T-cell (primary cell): ENCODE data around the gene BAG5. TPM values are rescaled to one million over a fixed set of nuclear protein-coding genes. Genes with fewer than 3 reads are reported as not detected.

Experiments used
- ATAC-seq, 4 experiments: fragments of 200-7000 bp in 3 of 4; fragments of 150-1000 bp in 1 of 4; cut with Tn5 transposase; replicated peaks in 1 of 4; 1 replicate in 3 of 4; 2 replicates in 1 of 4; pipeline ENCODE4 v1.10.0; 2021; ENCODE audit warnings: moderate library complexity in 3 of 4, mild to moderate bottlenecking in 2 of 4, moderate number of reproducible peaks in 1 of 4
- CTCF ChIA-PET, 2 donors: fragments of 300-600 bp; sonication (Branson Sonifier 250); formaldehyde crosslinking; loops; one replicate each; lab custom pipeline; 2022; ENCODE audit warnings: antibody characterized with exemption in 2 of 2; lab: Charles Lee
- POLR2A ChIA-PET, 2 donors: fragments of 300-600 bp; sonication (Branson Sonifier 250); formaldehyde crosslinking; loops; one replicate each; lab custom pipeline; 2022; ENCODE audit warnings: antibody characterized with exemption in 2 of 2; lab: Charles Lee
- DNase-seq, 35 experiments: peaks; one replicate each; pipeline versions ENCODE4 v3.0.0 to v3.0.0-alpha.2; 2013 to 2023
- H3K27ac ChIP-seq: one replicate; pipeline ENCODE4 v1.5.1; 2013; ENCODE audit warnings: low read length
- H3K27me3 ChIP-seq, 2 experiments: replicated peaks in 1 of 2; 1 replicate in 1 of 2; 2 replicates in 1 of 2; pipeline versions ENCODE4 v1.6.1 to v1.7.0; 2013; ENCODE audit warnings: low read length in 1 of 2, mixed read lengths in 1 of 2; ENCODE audit not compliant: control insufficient read depth in 2 of 2, insufficient read depth in 2 of 2; ENCODE audit errors: extremely low read depth in 1 of 2
- H3K36me3 ChIP-seq, 2 donors: 1 replicate in 1 of 2; 2 replicates in 1 of 2; pipeline versions ENCODE4 v1.6.1 to v1.7.0; 2013; ENCODE audit warnings: low read length in 1 of 2; ENCODE audit not compliant: control insufficient read depth in 2 of 2, insufficient read depth in 1 of 2; ENCODE audit errors: extremely low read depth in 1 of 2
- H3K4me1 ChIP-seq, 2 experiments: 1 replicate in 1 of 2; 2 replicates in 1 of 2; pipeline versions ENCODE4 v1.6.1 to v1.7.0; 2013; ENCODE audit warnings: low read length in 2 of 2, mixed read lengths in 1 of 2; ENCODE audit not compliant: insufficient read depth in 2 of 2, control insufficient read depth in 1 of 2; ENCODE audit errors: extremely low read depth in 1 of 2
- H3K4me3 ChIP-seq, 2 donors: 1 replicate in 1 of 2; 2 replicates in 1 of 2; pipeline versions ENCODE4 v1.5.1 to v1.7.0; 2013; ENCODE audit warnings: mild to moderate bottlenecking in 2 of 2, low read length in 1 of 2, moderate library complexity in 1 of 2; ENCODE audit not compliant: control insufficient read depth in 1 of 2; ENCODE audit errors: extremely low read depth in 1 of 2
- H3K9me3 ChIP-seq: 2 replicates; pipeline ENCODE4 v1.7.0; 2013
- H3K27ac Mint-ChIP-seq, 2 donors: one replicate each; pipeline ENCODE4 v1.8.0; 2020 to 2021; ENCODE audit warnings: mild to moderate bottlenecking in 2 of 2, mixed read lengths in 2 of 2
- H3K27me3 Mint-ChIP-seq, 2 donors: one replicate each; pipeline ENCODE4 v1.8.0; 2021 to 2022; ENCODE audit warnings: mixed read lengths in 2 of 2
- H3K36me3 Mint-ChIP-seq: one replicate; pipeline ENCODE4 v1.8.0; 2021; ENCODE audit warnings: mixed read lengths
- H3K4me1 Mint-ChIP-seq, 3 donors: one replicate each; pipeline ENCODE4 v1.8.0; 2020 to 2022; ENCODE audit warnings: mixed read lengths in 3 of 3, mild to moderate bottlenecking in 1 of 3
- H3K4me3 Mint-ChIP-seq, 3 donors: one replicate each; pipeline ENCODE4 v1.8.0; 2020 to 2022; ENCODE audit warnings: mild to moderate bottlenecking in 3 of 3, mixed read lengths in 3 of 3, moderate library complexity in 3 of 3
- H3K9me3 Mint-ChIP-seq, 3 donors: one replicate each; pipeline ENCODE4 v1.8.0; 2020 to 2022; ENCODE audit warnings: mixed read lengths in 3 of 3
- WGBS: methylation state at CpG from one replicate; pipeline ENCODE4 v1.1.5; 2013; ENCODE audit warnings: missing lambda C conversion rate; ENCODE audit not compliant: insufficient coverage; 5-methylcytosine and 5-hydroxymethylcytosine counted together
- total RNA-seq, 35 experiments: library from RNA in 6 of 35; stranded (reverse) in 6 of 35; fragments of 120-200 nt in 1 of 35; gene quantifications; one replicate each; pipeline versions ENCODE4 v1.2.1 to v1.2.4 and lab custom pipeline; 2013 to 2026

The BAG5 gene
- total RNA-seq, 5 donors from 2014 or later (not counting 1 experiment from before 2014, with no cell fraction given), result 28.2 to 36.3 (median 31.1) TPM

DNA sequence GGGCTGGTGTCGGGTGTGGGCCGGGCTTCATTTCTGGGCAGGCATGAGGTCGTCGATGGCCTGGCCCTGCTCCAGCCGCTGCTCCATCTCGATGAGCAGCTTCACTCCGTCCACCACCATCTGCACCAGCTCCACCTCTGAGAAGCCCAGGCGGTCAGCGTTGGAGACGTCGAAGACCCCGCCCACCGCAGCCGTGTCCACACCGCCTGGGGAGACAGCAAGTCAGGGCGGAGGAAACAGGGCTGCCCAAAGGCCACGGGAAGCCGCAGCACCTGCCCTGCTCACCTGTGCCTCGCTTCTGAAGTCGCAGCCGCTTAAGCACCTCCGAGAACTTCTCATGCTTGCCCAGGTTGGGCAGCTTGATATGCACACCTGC is 42.6 kb downstream of the BAG5 start:
- DNase-seq (no peak), ATAC-seq (no peak)
- Histone ChIP-seq H3K27me3 (peaks cover 3 to 58% of the 10 kb centered on the region in 2 experiments), H3K9me3 (no peaks in the 10 kb centered on the region), H3K36me3 (no peaks in the 10 kb centered on the region), H3K27ac (no peak overlapping the region), H3K4me3 (peak overlapping the region in 1 of 2 donors; percentile 15), H3K4me1 (peaks cover 2 to 45% of the 10 kb centered on the region in 2 experiments)
- peak overlapping the region; percentile 55 to 66 (median 63) for H3K4me3 Mint-ChIP-seq
- 91% methylated on average over 18 of the region's 22 CpGs for WGBS
- no peaks in the 10 kb centered on the region for H3K36me3 Mint-ChIP-seq
- H3K4me1 Mint-ChIP-seq, result peaks cover 8 to 12% (median 10%) of the 10 kb centered on the region in 3 donors
- CTCF ChIA-PET, result interaction anchor here (0.6 to 1.1 kb wide), 3 partner anchors 11 to 44 kb away, joined by 3 to 4 read pairs (median 3); no protein-coding TSS in a partner anchor
- H3K27ac Mint-ChIP-seq, result no peak overlapping the region
- peaks cover 6 to 12% of the 10 kb centered on the region in 2 donors for H3K27me3 Mint-ChIP-seq
- POLR2A ChIA-PET, result no interaction called here
- no peaks in the 10 kb centered on the region for H3K9me3 Mint-ChIP-seq

DNA sequence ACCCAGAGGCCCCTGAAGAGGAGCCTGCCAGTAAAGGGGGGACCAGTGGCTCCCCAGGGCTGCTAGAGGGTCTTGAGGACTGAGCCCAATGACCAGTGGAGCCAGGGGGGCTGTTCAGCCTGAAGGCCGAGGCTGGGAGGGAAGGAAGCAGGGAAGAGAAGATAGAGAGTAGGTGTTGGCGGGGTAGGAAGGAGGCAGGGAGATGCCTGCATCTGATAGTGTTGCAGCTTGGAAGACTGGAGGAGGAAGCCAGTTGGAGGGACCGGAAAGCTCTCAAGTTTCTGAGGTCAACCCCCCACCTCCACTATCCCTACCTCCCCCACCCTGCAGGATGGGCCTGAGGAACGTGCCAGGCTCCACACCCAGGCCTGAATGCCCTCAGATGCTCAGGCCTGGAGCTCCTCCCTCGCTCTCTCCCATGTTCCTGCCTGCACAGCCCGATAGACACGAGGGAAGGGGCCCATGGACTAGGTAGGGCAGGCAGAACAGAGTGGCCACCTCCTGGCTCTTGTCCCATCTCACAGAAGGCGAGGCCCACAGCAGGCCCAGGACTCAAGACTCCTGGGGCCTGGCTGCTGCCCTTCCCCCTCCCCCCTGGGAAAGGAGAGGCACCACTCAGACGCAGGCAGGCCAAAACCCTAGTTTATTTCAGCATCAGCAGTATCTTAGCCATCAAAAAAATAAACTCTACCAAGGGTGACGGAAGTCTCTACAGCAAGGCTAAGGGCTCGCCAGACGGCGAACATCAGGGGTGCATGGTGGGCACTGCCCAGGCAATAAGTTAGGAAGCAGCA is 43.2 kb downstream of the BAG5 start:
- DNase-seq (no peak), ATAC-seq (no peak)
- POLR2A ChIA-PET, result no interaction called here
- H3K4me3 ChIP-seq, result no peak overlapping the region
- Mint-ChIP-seq H3K27ac (no peak overlapping the region), H3K36me3 (no peaks in the 10 kb centered on the region), H3K27me3 (peaks cover 6 to 12% of the 10 kb centered on the region in 2 donors), H3K4me3 (peak overlapping the region; percentile 55 to 66 (median 63)), H3K9me3 (no peaks in the 10 kb centered on the region), H3K4me1 (peaks cover 10 to 17% (median 11%) of the 10 kb centered on the region in 3 donors)
- no peaks in the 10 kb centered on the region for H3K9me3 ChIP-seq
- H3K4me1 ChIP-seq, result peaks cover 2 to 45% of the 10 kb centered on the region in 2 experiments
- WGBS, result 46% methylated on average over 10 of the region's 13 CpGs
- CTCF ChIA-PET, result interaction anchor here (0.5 to 1.7 kb wide), 5 partner anchors 10 to 60 kb away, joined by 3 to 5 read pairs (median 4); no protein-coding TSS in a partner anchor
- no peaks in the 10 kb centered on the region for H3K36me3 ChIP-seq
- H3K27ac ChIP-seq, result no peak overlapping the region
- peaks cover 3 to 55% of the 10 kb centered on the region in 2 experiments for H3K27me3 ChIP-seq

DNA sequence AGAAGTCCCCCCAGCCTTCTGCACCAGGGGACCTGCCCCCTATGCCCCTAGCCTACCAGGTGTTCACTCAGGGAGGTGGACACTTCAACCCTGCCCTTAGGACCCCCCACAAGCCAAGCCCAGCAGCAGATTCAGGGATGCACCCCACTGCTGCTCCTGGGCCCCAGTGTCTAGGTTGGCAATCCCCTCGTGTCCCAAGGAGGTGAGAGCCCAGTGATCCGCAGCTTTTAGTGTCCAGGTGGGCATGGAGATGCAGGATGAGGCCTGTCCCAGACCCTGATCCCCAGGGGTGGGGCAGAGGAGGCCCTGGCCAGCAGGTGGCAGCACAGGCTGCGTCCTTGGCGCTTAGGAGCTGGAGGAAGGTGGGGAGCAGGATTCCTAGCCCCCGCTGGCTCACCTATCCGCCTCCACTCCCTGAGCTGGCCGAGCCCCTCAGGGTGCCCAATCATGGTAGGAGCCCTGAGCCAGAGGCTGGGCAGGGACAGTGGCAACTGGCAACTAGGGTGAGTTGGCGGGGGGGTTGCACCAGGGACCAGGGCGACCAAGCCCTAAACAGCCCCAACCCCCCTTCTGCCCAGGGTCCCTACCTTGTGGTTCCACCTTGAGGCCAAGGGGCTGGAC is 43.9 kb downstream of the BAG5 start:
- H3K9me3 ChIP-seq, result no peaks in the 10 kb centered on the region
- ATAC-seq (peak in 3 of 4 experiments; percentile 25 to 43 (median 36)), DNase-seq (peak in 29 of 35 experiments; percentile 20 to 75 (median 50))
- ChIA-PET POLR2A (no interaction called here), CTCF (interaction anchor here (0.5 to 1.7 kb wide), 4 partner anchors 25 to 59 kb away, joined by 3 to 5 read pairs (median 4); no protein-coding TSS in a partner anchor)
- Mint-ChIP-seq H3K27me3 (peaks cover under 1 to 9% of the 10 kb centered on the region in 2 donors), H3K27ac (no peak overlapping the region), H3K36me3 (no peaks in the 10 kb centered on the region), H3K4me3 (peak overlapping the region in 1 of 3 donors; percentile 63), H3K4me1 (peaks cover 10 to 17% (median 11%) of the 10 kb centered on the region in 3 donors), H3K9me3 (no peaks in the 10 kb centered on the region)
- H3K4me1 ChIP-seq, result peaks cover 2 to 45% of the 10 kb centered on the region in 2 experiments
- WGBS, result 48% methylated on average over 7 of the region's 9 CpGs
- H3K36me3 ChIP-seq, result no peaks in the 10 kb centered on the region
- no peak overlapping the region for H3K27ac ChIP-seq
- H3K4me3 ChIP-seq, result no peak overlapping the region
- peaks cover under 1 to 48% of the 10 kb centered on the region in 2 experiments for H3K27me3 ChIP-seq

DNA sequence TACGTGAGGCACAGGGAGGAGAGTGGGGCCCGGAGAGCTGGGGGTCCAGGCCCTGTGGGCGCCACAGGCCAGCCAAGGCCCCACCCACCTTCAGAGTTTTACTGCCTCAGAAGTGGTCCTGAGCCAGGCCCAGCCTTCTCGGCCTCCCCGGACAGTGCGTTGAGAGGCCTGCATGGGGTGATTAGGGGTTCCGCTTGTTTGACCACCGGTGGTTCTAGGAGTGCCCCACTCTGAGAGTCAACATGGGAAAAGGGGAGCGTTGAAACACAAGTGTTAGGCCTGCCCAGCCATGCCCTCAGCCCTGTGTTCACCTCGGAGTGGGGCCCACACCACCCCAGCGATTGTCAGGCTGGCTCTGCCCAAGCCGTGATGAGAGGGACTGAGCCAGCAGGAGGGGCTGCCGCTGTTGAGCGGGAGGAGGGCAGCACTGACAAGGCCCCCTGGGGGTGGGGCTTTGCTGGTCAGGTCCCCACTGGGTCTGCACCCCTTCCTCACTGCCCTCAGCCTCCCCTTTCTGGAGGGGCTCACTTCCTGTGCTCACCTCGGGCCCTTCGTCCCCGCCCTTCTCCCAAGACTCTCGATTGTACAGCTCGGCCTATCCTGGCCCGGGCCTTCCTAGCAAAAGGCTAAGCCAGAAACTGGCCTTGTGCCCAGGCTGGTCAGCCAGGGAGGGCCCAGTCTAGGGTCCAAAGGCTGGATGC is 44.6 kb downstream of the BAG5 start:
- Histone ChIP-seq H3K36me3 (no peaks in the 10 kb centered on the region), H3K9me3 (no peaks in the 10 kb centered on the region), H3K4me1 (peaks cover 2 to 40% of the 10 kb centered on the region in 2 experiments), H3K27ac (no peak overlapping the region), H3K27me3 (peaks cover 0 to 42% of the 10 kb centered on the region in 2 experiments), H3K4me3 (no peak overlapping the region)
- CTCF ChIA-PET, result interaction anchor here in 1 of 2 donors (1.2 to 1.7 kb wide), 2 partner anchors 25 to 41 kb away, joined by 4 to 5 read pairs; no protein-coding TSS in a partner anchor
- no peak overlapping the region for H3K27ac Mint-ChIP-seq
- no peaks in the 10 kb centered on the region for H3K36me3 Mint-ChIP-seq
- H3K4me3 Mint-ChIP-seq, result no peak overlapping the region
- H3K9me3 Mint-ChIP-seq, result no peaks in the 10 kb centered on the region
- ATAC-seq, result no peak
- WGBS, result 73% methylated on average over 17 of the region's 20 CpGs
- peaks cover 0 to 7% of the 10 kb centered on the region in 2 donors for H3K27me3 Mint-ChIP-seq
- H3K4me1 Mint-ChIP-seq, result peaks cover 10 to 17% (median 10%) of the 10 kb centered on the region in 3 donors
- POLR2A ChIA-PET, result no interaction called here
- no peak for DNase-seq

DNA sequence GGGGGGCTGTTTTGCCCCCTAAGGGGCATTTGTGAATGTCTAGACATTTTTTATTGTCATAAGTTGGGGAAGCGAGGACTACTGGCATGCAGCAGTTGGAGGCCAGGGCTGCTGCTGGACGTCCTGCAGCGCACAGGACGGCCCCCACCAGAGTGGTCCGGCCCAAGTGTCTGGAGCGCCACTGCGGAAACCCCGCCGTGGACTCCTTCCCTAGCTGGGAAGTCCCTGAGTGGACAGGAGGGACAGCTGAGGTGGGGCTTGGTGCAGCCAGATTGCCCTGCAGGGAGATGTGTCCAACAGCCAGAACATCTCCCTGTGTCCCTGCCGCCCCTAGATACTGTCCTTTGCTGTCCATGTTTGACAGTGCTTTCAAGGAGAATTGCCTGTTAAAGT is 45.3 kb downstream of the BAG5 start:
- 93% methylated on average over 6 of the region's 10 CpGs for WGBS
- CTCF ChIA-PET, result interaction anchor here in 1 of 2 donors (1.0 kb wide), 1 partner anchor 12 kb away, joined by 3 read pairs; the partner anchor contains the start of gene TRMT61A
- no peak overlapping the region for H3K27ac Mint-ChIP-seq

More for the DNA sequence above, 45.3 kb downstream of the BAG5 start:
- H3K9me3 ChIP-seq, result no peaks in the 10 kb centered on the region
- POLR2A ChIA-PET, result interaction anchor here in 1 of 2 donors (0.6 kb wide), 1 partner anchor 93 kb away, joined by 4 read pairs; no protein-coding TSS in a partner anchor
- Mint-ChIP-seq H3K27me3 (peaks cover 0 to 7% of the 10 kb centered on the region in 2 donors), H3K9me3 (no peaks in the 10 kb centered on the region), H3K36me3 (no peaks in the 10 kb centered on the region), H3K4me1 (peaks cover 10 to 17% (median 10%) of the 10 kb centered on the region in 3 donors), H3K4me3 (no peak overlapping the region)
- ATAC-seq, result no peak
- H3K4me1 ChIP-seq, result peaks cover under 1 to 36% of the 10 kb centered on the region in 2 experiments
- no peak overlapping the region for H3K4me3 ChIP-seq
- H3K27ac ChIP-seq, result no peak overlapping the region
- no peak for DNase-seq
- H3K27me3 ChIP-seq, result peaks cover 0 to 37% of the 10 kb centered on the region in 2 experiments
- H3K36me3 ChIP-seq, result no peaks in the 10 kb centered on the region
